Spleen (tissue), 7 donors: ENCODE results near the gene CAMTA1.

Source experiments
- CTCF ChIP-seq, 11 experiments: fragments of 200-600 bp in 7 of 11; fragments of 450-650 bp in 4 of 11; sonication (generic) in 4 of 11; IDR thresholded peaks in 8 of 11; conservative IDR thresholded peaks in 3 of 11; 1 replicate in 7 of 11; 2 replicates in 4 of 11; pipeline versions ENCODE4 v1.4.0 to v1.8.0; 2016 to 2021; ENCODE audit warnings: antibody characterized with exemption in 11 of 11, inconsistent platforms in 4 of 11, mild to moderate bottlenecking in 1 of 11
- POLR2A ChIP-seq, 3 donors: fragments of 450-650 bp; IDR thresholded peaks; one replicate each; pipeline ENCODE4 v1.5.1; 2017; ENCODE audit warnings: antibody characterized with exemption in 3 of 3, mild to moderate bottlenecking in 1 of 3
- donor health status: DM: no; HTN: no; CAD: no; lungs with moderate emphysema.
- donor health status: DM: no; HTN: no; CAD: no.
- donor health status: DM: no; HTN: no; CAD: no.

- TF ChIP-seq POLR2A (IDR thresholded peaks at IDR 0.05) = no peak
- no peak for TF ChIP-seq CTCF (IDR thresholded peaks at IDR 0.05 in 8 of 11, conservative IDR thresholded peaks at IDR 0.05 in 3 of 11)
These were observed 28.8 kb upstream of the CAMTA1 start for GRCh38 chr1:6756457-6756856.
